ENCODE measurements around the gene LCE1D.

GRCh38 chr1:152752225-152752624 lies 44.3 kb upstream of the LCE1D start:
- TF ChIP-seq POLR2A (IDR thresholded peaks at IDR 0.05; ENCODE audit: low read length) (no peak), GATA1 (IDR thresholded peaks at IDR 0.05; ENCODE audit: low read depth, low read length) (no peak)

All from erythroblast (primary cell).